Middle frontal gyrus (tissue), 1 donor: ENCODE measurements around the gene CCDC86.

Experiments used
- DNase-seq: peaks from one replicate; pipeline ENCODE4 v3.0.0-alpha.2; 2015; ENCODE audit warnings: low spot score; ENCODE audit errors: extremely low spot score

Gene CCDC86

GRCh38 chr11:60890696-60891095, 48.8 kb downstream of the CCDC86 start:
- no peak for DNase-seq

- no peak for DNase-seq
These were observed 49.3 kb downstream of the CCDC86 start for GRCh38 chr11:60891103-60891741.

- no peak for DNase-seq
These were observed 53.8 kb downstream of the CCDC86 start for GRCh38 chr11:60895687-60896086.

DNA sequence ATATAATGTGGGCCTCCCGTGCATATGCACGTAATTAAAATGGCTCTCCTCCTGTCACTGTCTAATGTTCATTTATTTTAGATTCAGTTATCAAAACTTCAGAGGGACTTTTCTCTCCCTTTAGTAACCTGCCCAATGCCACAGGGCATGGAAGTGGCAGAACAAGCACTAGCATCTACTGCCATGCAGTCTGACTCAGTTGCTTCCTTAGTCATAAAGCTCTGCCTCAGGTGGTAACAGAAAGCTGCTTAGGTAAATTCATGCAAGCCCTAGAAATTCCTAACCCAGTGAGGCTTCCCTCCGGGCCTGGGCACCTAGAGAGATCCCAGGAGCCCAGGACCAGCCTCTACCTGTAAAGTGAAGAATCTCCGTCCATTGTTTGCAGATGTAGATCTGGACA, 55.6 kb downstream of the CCDC86 start:
- DNase-seq = no peak

DNA sequence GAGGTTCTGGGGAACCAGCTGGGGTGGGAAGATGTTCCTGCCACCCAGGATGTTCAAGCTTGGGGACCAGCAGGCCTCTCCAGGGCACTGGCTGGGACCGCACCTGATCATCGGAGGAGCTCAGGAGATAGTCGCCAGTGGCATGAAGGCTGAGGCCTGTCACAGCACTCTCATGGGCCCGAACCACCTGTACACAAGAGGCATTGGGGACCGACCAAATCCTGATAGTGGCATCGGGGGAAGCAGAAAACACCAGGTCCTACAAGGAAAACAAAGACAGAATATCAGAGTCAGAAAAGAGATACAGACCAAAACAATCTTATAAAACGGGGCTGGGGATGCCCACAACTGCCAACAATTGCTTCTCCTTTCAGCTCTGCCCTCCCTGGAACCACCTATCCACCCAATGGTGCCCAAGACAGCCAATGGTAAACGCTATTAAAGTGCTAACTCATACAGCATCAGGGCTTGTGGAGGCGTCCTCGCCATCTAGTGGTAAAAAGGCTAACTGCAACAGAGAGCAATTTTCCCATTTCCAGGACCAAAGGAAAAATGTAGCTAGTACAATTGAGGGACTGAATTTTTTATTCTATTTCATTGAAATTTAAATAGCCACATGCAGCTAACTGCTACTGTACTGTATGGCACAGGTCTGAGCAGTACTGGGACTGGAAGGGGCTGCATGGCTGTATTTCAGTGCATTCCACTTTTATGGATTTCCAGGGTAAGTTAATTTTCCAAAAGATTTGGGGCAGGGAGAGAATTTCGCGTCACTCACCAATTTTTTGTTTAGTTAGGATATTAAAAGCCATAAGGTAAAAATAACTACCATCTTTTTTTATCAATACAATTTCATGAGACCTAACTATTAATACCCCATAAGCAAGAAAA, 57.4 kb downstream of the CCDC86 start:
- peak; percentile 36 for DNase-seq

- DNase-seq = no peak
These were observed 58.1 kb downstream of the CCDC86 start for GRCh38 chr11:60899977-60900376.
